GM23248 (cell line): ENCODE data around the gene CIT. TPM values are rescaled to one million over a fixed set of nuclear protein-coding genes. Genes with fewer than 3 reads are reported as not detected.

Source experiments
- DNase-seq: peaks from one replicate; pipeline ENCODE4 v3.0.0-alpha.2; 2015
- H2AFZ ChIP-seq: fragments of 200-600 bp; sonication (generic); 2 replicates; pipeline ENCODE4 v1.6.1; 2016; ENCODE audit warnings: antibody characterized with exemption
- H3F3A ChIP-seq: fragments of 200-600 bp; sonication (generic); 2 replicates; pipeline ENCODE4 v1.6.1; 2016; ENCODE audit warnings: mild to moderate bottlenecking, antibody characterized with exemption, mixed run types; ENCODE audit not compliant: insufficient read depth
- H3K27ac ChIP-seq: fragments of 200-600 bp; sonication (generic); 2 replicates; pipeline ENCODE4 v1.5.1; 2016; ENCODE audit warnings: mild to moderate bottlenecking
- H3K27me3 ChIP-seq: fragments of 200-600 bp; sonication (generic); replicated peaks from 2 replicates; pipeline ENCODE4 v1.6.1; 2016; ENCODE audit warnings: mild to moderate bottlenecking; ENCODE audit not compliant: insufficient read depth
- H3K36me3 ChIP-seq: fragments of 200-600 bp; sonication (generic); 2 replicates; pipeline ENCODE4 v1.6.1; 2016; ENCODE audit warnings: low read depth, mild to moderate bottlenecking
- H3K4me1 ChIP-seq: fragments of 200-600 bp; sonication (generic); 2 replicates; pipeline ENCODE4 v1.6.1; 2016; ENCODE audit warnings: mild to moderate bottlenecking; ENCODE audit not compliant: insufficient read depth
- H3K4me2 ChIP-seq: fragments of 200-600 bp; sonication (generic); one replicate; pipeline ENCODE4 v1.6.1; 2016; ENCODE audit warnings: mild to moderate bottlenecking; ENCODE audit not compliant: unreplicated experiment
- H3K4me3 ChIP-seq: fragments of 200-600 bp; sonication (generic); 2 replicates; pipeline ENCODE4 v1.5.1; 2016; ENCODE audit warnings: mild to moderate bottlenecking
- H3K79me2 ChIP-seq: fragments of 200-600 bp; sonication (generic); 2 replicates; pipeline ENCODE4 v1.6.1; 2016; ENCODE audit warnings: mild to moderate bottlenecking; ENCODE audit not compliant: insufficient read depth
- H3K9ac ChIP-seq: fragments of 200-600 bp; sonication (generic); 2 replicates; pipeline ENCODE4 v1.6.1; 2016; ENCODE audit warnings: mild to moderate bottlenecking
- H3K9me2 ChIP-seq: fragments of 200-600 bp; sonication (generic); 2 replicates; pipeline ENCODE4 v1.6.1; 2016; ENCODE audit warnings: mixed run types, mild to moderate bottlenecking, moderate library complexity; ENCODE audit not compliant: insufficient read depth
- H3K9me3 ChIP-seq: fragments of 200-600 bp; sonication (generic); one replicate; pipeline ENCODE4 v1.6.1; 2017; ENCODE audit warnings: low read depth
- H4K20me1 ChIP-seq: fragments of 200-600 bp; sonication (generic); 2 replicates; pipeline ENCODE4 v1.6.0; 2016; ENCODE audit not compliant: insufficient read depth
- EZH2 ChIP-seq: fragments of 200-600 bp; sonication (generic); IDR thresholded peaks from 2 replicates; pipeline ENCODE4 v1.6.1; 2018; ENCODE audit warnings: antibody characterized with exemption, mild to moderate bottlenecking; ENCODE audit not compliant: insufficient read depth, poor library complexity, severe bottlenecking
- EZH2phosphoT487 ChIP-seq: fragments of 200-600 bp; sonication (generic); IDR thresholded peaks from 2 replicates; pipeline ENCODE4 v1.6.1; 2018; ENCODE audit warnings: antibody characterized with exemption, moderate library complexity, mild to moderate bottlenecking, low read depth; ENCODE audit not compliant: insufficient read depth
- whole genome bisulfite sequencing, 2 experiments: methylation state at CpG; one replicate each; pipeline ENCODE4 v1.1.6; 2015 to 2017; ENCODE audit warnings: low lambda C conversion rate in 2 of 2, low coverage in 1 of 2; ENCODE audit errors: missing lambda C conversion rate in 2 of 2; 5-methylcytosine and 5-hydroxymethylcytosine counted together
- in situ Hi-C: fragments of 300-500 bp; cut with MboI; formaldehyde crosslinking; loops from 2 replicates; pipeline ENCODE4 v1.15.0; 2020
- polyA plus RNA-seq: library from polyadenylated mRNA; unstranded; fragments of >200 nt; fragmentation: Nextera tagmentation; extraction: Ambion mirVana; gene quantifications from 2 replicates; pipeline ENCODE4 v1.2.1, GENCODE V29; 2016
- total RNA-seq: library from RNA; depleted of rRNA; stranded (reverse); fragments of >200 nt; shearing (Covaris generic); gene quantifications from 2 replicates; pipeline ENCODE4 v1.2.3, GENCODE V29; 2014

CIT gene
- total and polyA plus RNA-seq, 2 experiments from 2014 or later, result 4.3 to 6.8 TPM

- no peak overlapping the region for H3K27ac ChIP-seq
- no peaks in the 10 kb centered on the region for H3K36me3 ChIP-seq
- H3K27me3 ChIP-seq, result no peaks in the 10 kb centered on the region
- no peak overlapping the region for H3K4me3 ChIP-seq
- H3K4me2 ChIP-seq, result no peak overlapping the region
- H3K9ac ChIP-seq, result no peak overlapping the region
- TF ChIP-seq EZH2phosphoT487, result no peak
- no peak for TF ChIP-seq EZH2
- DNase-seq, result no peak
- peaks cover 16% of the 10 kb centered on the region for H3K4me1 ChIP-seq
- no peaks in the 10 kb centered on the region for H3F3A ChIP-seq
- H3K9me3 ChIP-seq, result no peaks in the 10 kb centered on the region
- H3K79me2 ChIP-seq, result peaks cover 32% of the 10 kb centered on the region
- in situ Hi-C loops, result no loop called here
- 68 to 69% methylated on average over 4 of the region's 4 CpGs for WGBS, 2 experiments
- no peak overlapping the region for H2AFZ ChIP-seq
- no peaks in the 10 kb centered on the region for H3K9me2 ChIP-seq
- H4K20me1 ChIP-seq, result no peaks in the 10 kb centered on the region
These were observed 211.8 kb downstream of the CIT start for GRCh38 chr12:119665164-119665929.

DNA sequence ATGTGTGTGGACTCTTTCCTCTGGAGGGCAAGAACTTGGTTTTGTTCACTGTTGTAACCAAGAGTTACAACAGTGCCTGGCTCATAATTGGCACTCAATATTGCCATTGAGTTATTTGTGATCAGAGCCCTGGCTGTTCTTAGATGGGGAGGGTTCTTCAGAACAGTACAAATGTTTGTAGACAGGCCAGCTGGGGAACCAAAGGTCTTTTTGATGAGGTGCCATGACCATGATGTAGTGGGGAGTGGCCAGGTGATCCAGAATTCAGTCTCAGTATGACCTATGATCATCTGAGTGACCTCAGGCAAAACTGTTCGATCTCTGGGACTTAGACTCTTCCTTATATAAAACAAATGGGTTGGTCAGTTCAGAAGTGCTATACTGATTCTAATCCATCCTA lies 212.5 kb downstream of the CIT start:
- Histone ChIP-seq H3K27ac (no peak overlapping the region), H3K9me3 (no peaks in the 10 kb centered on the region), H3K27me3 (no peaks in the 10 kb centered on the region), H3K36me3 (no peaks in the 10 kb centered on the region), H2AFZ (no peak overlapping the region), H3K4me3 (no peak overlapping the region), H3K4me1 (peaks cover 9% of the 10 kb centered on the region), H3K9ac (no peak overlapping the region), H4K20me1 (no peaks in the 10 kb centered on the region), H3K79me2 (peaks cover 25% of the 10 kb centered on the region), H3K9me2 (no peaks in the 10 kb centered on the region), H3K4me2 (no peak overlapping the region), H3F3A (no peaks in the 10 kb centered on the region)
- WGBS, 2 experiments, result 44 to 56% methylated on average over 1 of the region's 1 CpG
- TF ChIP-seq EZH2phosphoT487 (no peak), EZH2 (no peak)
- in situ Hi-C loops, result no loop called here
- no peak for DNase-seq

- WGBS, 2 experiments, result 21 to 25% methylated on average over 4 of the region's 4 CpGs
- H3K79me2 ChIP-seq, result peaks cover 4% of the 10 kb centered on the region
- no peak for DNase-seq
- H3K27ac ChIP-seq, result no peak overlapping the region
- no peaks in the 10 kb centered on the region for H3K9me3 ChIP-seq
- no peaks in the 10 kb centered on the region for H3K27me3 ChIP-seq
- no peak for TF ChIP-seq EZH2
- no peak for TF ChIP-seq EZH2phosphoT487
- no peak overlapping the region for H3K9ac ChIP-seq
- no peaks in the 10 kb centered on the region for H3K9me2 ChIP-seq
- H3K4me2 ChIP-seq, result no peak overlapping the region
- no peak overlapping the region for H2AFZ ChIP-seq
- peaks cover 2% of the 10 kb centered on the region; the same call in 1 of the 2 replicates for H3K4me1 ChIP-seq
- no peaks in the 10 kb centered on the region for H3F3A ChIP-seq
- H3K36me3 ChIP-seq, result no peaks in the 10 kb centered on the region
- no peak overlapping the region for H3K4me3 ChIP-seq
- in situ Hi-C loops, result no loop called here
- no peaks in the 10 kb centered on the region for H4K20me1 ChIP-seq
These were observed 215.2 kb downstream of the CIT start for GRCh38 chr12:119661882-119662281.

- no peak overlapping the region for H3K4me3 ChIP-seq
- H3K27ac ChIP-seq, result no peak overlapping the region
- no peaks in the 10 kb centered on the region for H3F3A ChIP-seq
- no peaks in the 10 kb centered on the region for H3K4me1 ChIP-seq
- TF ChIP-seq EZH2 (no peak), EZH2phosphoT487 (no peak)
- in situ Hi-C loops, result no loop called here
- no peak overlapping the region for H2AFZ ChIP-seq
- H3K79me2 ChIP-seq, result no peaks in the 10 kb centered on the region
- WGBS, 2 experiments, result 64 to 65% methylated on average over 5 of the region's 5 CpGs
- no peak overlapping the region for H3K4me2 ChIP-seq
- no peaks in the 10 kb centered on the region for H3K9me2 ChIP-seq
- no peaks in the 10 kb centered on the region for H3K9me3 ChIP-seq
- no peaks in the 10 kb centered on the region for H3K27me3 ChIP-seq
- H3K36me3 ChIP-seq, result no peaks in the 10 kb centered on the region
- no peak for DNase-seq
- H4K20me1 ChIP-seq, result no peaks in the 10 kb centered on the region
- no peak overlapping the region for H3K9ac ChIP-seq
These were observed 217.0 kb downstream of the CIT start for GRCh38 chr12:119660076-119660475.
